Right cardiac atrium (tissue), 5 donors: ENCODE measurements around the gene TSPAN18. TPM values are rescaled to one million over a fixed set of nuclear protein-coding genes. Genes with fewer than 3 reads are reported as not detected.

Experiments used
- ATAC-seq, 2 donors: fragments of 200-7000 bp; cut with Tn5 transposase; one replicate each; pipeline versions ENCODE4 v1.8.0 to v1.9.1; 2020; ENCODE audit warnings: moderate library complexity in 2 of 2, mild to moderate bottlenecking in 1 of 2
- DNase-seq, 3 donors: peaks; one replicate each; pipeline ENCODE4 v3.0.0-alpha.2; 2020
- H3K27ac ChIP-seq: one replicate; pipeline ENCODE4 v1.5.1; 2013; ENCODE audit warnings: mild to moderate bottlenecking, low read length, control low read depth, moderate library complexity
- H3K27me3 ChIP-seq: one replicate; pipeline ENCODE4 v1.6.1; 2013; ENCODE audit not compliant: control insufficient read depth, insufficient read depth
- H3K4me1 ChIP-seq: one replicate; pipeline ENCODE4 v1.6.1; 2013; ENCODE audit warnings: low read length; ENCODE audit not compliant: control insufficient read depth, insufficient read depth
- H3K4me3 ChIP-seq: one replicate; pipeline ENCODE4 v1.5.1; 2013; ENCODE audit warnings: low read length, control low read depth
- H3K9me3 ChIP-seq: one replicate; pipeline ENCODE4 v1.6.1; 2013; ENCODE audit warnings: low read length; ENCODE audit not compliant: control insufficient read depth
- WGBS: extraction: QIAGEN DNeasy Blood & Tissue Kit; methylation state at CpG from one replicate; pipeline ENCODE4 v1.1.7; 2013; 5-methylcytosine and 5-hydroxymethylcytosine counted together
- intact Hi-C, 4 donors: fragments of 100-400 bp; cut with DNase I; formaldehyde crosslinking; loops; one replicate each; pipeline versions ENCODE4 v1.11.0 to v1.14.0; 2022 to 2023
- polyA plus RNA-seq: library from polyadenylated mRNA; stranded (reverse); fragments of 200-250 nt; gene quantifications from one replicate; pipeline ENCODE4 v1.2.3, GENCODE V29; 2013
- total RNA-seq, 4 donors: library from RNA; stranded (reverse); fragmentation: NEBNext Ultra II Directional; extraction: Animal tissue kit (Norgen Biotek cat#: 25700); gene quantifications; one replicate each; pipeline ENCODE4 v1.2.1, GENCODE V29; 2021
- donor health status: healthy with polysubstance abuse.
- donor health status: DM: no; HTN: yes; CAD: no.
- donor health status: DM: no; HTN: no; CAD: no.
- donor health status: DM: no; HTN: yes; CAD: no; lungs with severe emphysema.
- donor health status: DM: yes; HTN: yes; CAD: no.

The TSPAN18 gene
- total and polyA plus RNA-seq, 5 donors: 120 to 236 (median 192) TPM

GRCh38 chr11:44737245-44738085, 10.7 kb downstream of the TSPAN18 start:
- ATAC-seq: no peak
- Histone ChIP-seq H3K9me3 (no peaks in the 10 kb centered on the region), H3K4me1 (peaks cover 34% of the 10 kb centered on the region), H3K27ac (no peak overlapping the region), H3K4me3 (no peak overlapping the region), H3K27me3 (no peaks in the 10 kb centered on the region)
- no peak for DNase-seq
- WGBS: 69% methylated on average over 11 of the region's 11 CpGs
- intact Hi-C loops: no loop called here

GRCh38 chr11:44738791-44739190, 12.0 kb downstream of the TSPAN18 start:
- ATAC-seq (no peak), DNase-seq (no peak)
- WGBS: 77% methylated on average over 5 of the region's 5 CpGs
- intact Hi-C loops: no loop called here
- H3K4me3 ChIP-seq: no peak overlapping the region
- peaks cover 43% of the 10 kb centered on the region for H3K4me1 ChIP-seq
- peak overlapping the region; percentile 56 for H3K27ac ChIP-seq
- no peaks in the 10 kb centered on the region for H3K9me3 ChIP-seq
- H3K27me3 ChIP-seq: no peaks in the 10 kb centered on the region

GRCh38 chr11:44740967-44741366, 14.2 kb downstream of the TSPAN18 start:
- DNase-seq (peak in 1 of 3 donors; percentile 43), ATAC-seq (peak; percentile 41 to 75)
- no peaks in the 10 kb centered on the region for H3K9me3 ChIP-seq
- H3K4me1 ChIP-seq: peaks cover 42% of the 10 kb centered on the region
- no peak overlapping the region for H3K4me3 ChIP-seq
- no peaks in the 10 kb centered on the region for H3K27me3 ChIP-seq
- intact Hi-C loops: no loop called here
- no peak overlapping the region for H3K27ac ChIP-seq
- 22% methylated on average over 8 of the region's 8 CpGs for WGBS

GRCh38 chr11:44741976-44742375, 15.2 kb downstream of the TSPAN18 start:
- Histone ChIP-seq H3K4me3 (no peak overlapping the region), H3K27ac (no peak overlapping the region)

GRCh38 chr11:44742508-44743246, 15.9 kb downstream of the TSPAN18 start:
- H3K9me3 ChIP-seq: no peaks in the 10 kb centered on the region
- peak overlapping the region; percentile 36 for H3K27ac ChIP-seq
- no peak overlapping the region for H3K4me3 ChIP-seq
- 72% methylated on average over 11 of the region's 11 CpGs for WGBS
- H3K4me1 ChIP-seq: peaks cover 38% of the 10 kb centered on the region
- intact Hi-C loops: no loop called here
- H3K27me3 ChIP-seq: no peaks in the 10 kb centered on the region
- no peak for ATAC-seq
- no peak for DNase-seq

More at GRCh38 chr11:44741976-44742375, 15.2 kb downstream of the TSPAN18 start:
- WGBS: 77% methylated on average over 4 of the region's 4 CpGs
- no peaks in the 10 kb centered on the region for H3K9me3 ChIP-seq
- H3K27me3 ChIP-seq: no peaks in the 10 kb centered on the region
- DNase-seq: no peak
- H3K4me1 ChIP-seq: peaks cover 40% of the 10 kb centered on the region
- no peak for ATAC-seq
- intact Hi-C loops: no loop called here

GRCh38 chr11:44743326-44743725, 16.6 kb downstream of the TSPAN18 start:
- WGBS: 71% methylated on average over 12 of the region's 12 CpGs
- Histone ChIP-seq H3K27me3 (no peaks in the 10 kb centered on the region), H3K27ac (peak overlapping the region; percentile 36), H3K4me1 (peaks cover 38% of the 10 kb centered on the region), H3K4me3 (no peak overlapping the region), H3K9me3 (no peaks in the 10 kb centered on the region)
- no peak for DNase-seq
- intact Hi-C loops: no loop called here
- no peak for ATAC-seq

- ATAC-seq (no peak), DNase-seq (no peak)
- WGBS: 61% methylated on average over 5 of the region's 5 CpGs
- H3K27ac ChIP-seq: peak overlapping the region; percentile 5
- H3K4me1 ChIP-seq: peaks cover 35% of the 10 kb centered on the region
- no peaks in the 10 kb centered on the region for H3K27me3 ChIP-seq
- intact Hi-C loops: no loop called here
- H3K4me3 ChIP-seq: no peak overlapping the region
- H3K9me3 ChIP-seq: no peaks in the 10 kb centered on the region
Measured at GRCh38 chr11:44743959-44744557, 17.3 kb downstream of the TSPAN18 start.

- intact Hi-C loops: no loop called here
- ATAC-seq: peak; percentile 58 to 74
- peak overlapping the region; percentile 32 for H3K27ac ChIP-seq
Measured at GRCh38 chr11:44746894-44747293, 20.1 kb downstream of the TSPAN18 start.

GRCh38 chr11:44747316-44747715, 20.6 kb downstream of the TSPAN18 start:
- Histone ChIP-seq H3K27me3 (no peaks in the 10 kb centered on the region), H3K9me3 (no peaks in the 10 kb centered on the region), H3K4me1 (peaks cover 23% of the 10 kb centered on the region), H3K27ac (peak overlapping the region; percentile 44), H3K4me3 (no peak overlapping the region)
- WGBS: 42% methylated on average over 7 of the region's 7 CpGs
- intact Hi-C loops: no loop called here
- DNase-seq (no peak), ATAC-seq (peak in 1 of 2 donors; percentile 4)

More at GRCh38 chr11:44746894-44747293, 20.1 kb downstream of the TSPAN18 start:
- H3K27me3 ChIP-seq: no peaks in the 10 kb centered on the region
- H3K9me3 ChIP-seq: no peaks in the 10 kb centered on the region
- 55% methylated on average over 7 of the region's 7 CpGs for WGBS
- DNase-seq: peak; percentile 45 to 84 (median 77)
- H3K4me3 ChIP-seq: no peak overlapping the region
- peaks cover 24% of the 10 kb centered on the region for H3K4me1 ChIP-seq

- ATAC-seq (no peak), DNase-seq (no peak)
- 82% methylated on average over 5 of the region's 5 CpGs for WGBS
- no peaks in the 10 kb centered on the region for H3K27me3 ChIP-seq
- no peak overlapping the region for H3K4me3 ChIP-seq
- H3K9me3 ChIP-seq: no peaks in the 10 kb centered on the region
- H3K4me1 ChIP-seq: peaks cover 17% of the 10 kb centered on the region
- intact Hi-C loops: no loop called here
- peak overlapping the region; percentile 30 for H3K27ac ChIP-seq
Measured at GRCh38 chr11:44747836-44748235, 21.1 kb downstream of the TSPAN18 start.

- no peak overlapping the region for H3K4me3 ChIP-seq
- peaks cover 10% of the 10 kb centered on the region for H3K4me1 ChIP-seq
- intact Hi-C loops: no loop called here
- H3K27ac ChIP-seq: no peak overlapping the region
- no peak for ATAC-seq
- H3K9me3 ChIP-seq: no peaks in the 10 kb centered on the region
- no peak for DNase-seq
- 78% methylated on average over 8 of the region's 8 CpGs for WGBS
- no peaks in the 10 kb centered on the region for H3K27me3 ChIP-seq
Measured at GRCh38 chr11:44748606-44749005, 21.8 kb downstream of the TSPAN18 start.
